ENCODE measurements around the gene ATRNL1.
A peak's percentile ranks its signal among the peaks of the same experiment; 100 is the strongest.

The ATRNL1 gene

DNA sequence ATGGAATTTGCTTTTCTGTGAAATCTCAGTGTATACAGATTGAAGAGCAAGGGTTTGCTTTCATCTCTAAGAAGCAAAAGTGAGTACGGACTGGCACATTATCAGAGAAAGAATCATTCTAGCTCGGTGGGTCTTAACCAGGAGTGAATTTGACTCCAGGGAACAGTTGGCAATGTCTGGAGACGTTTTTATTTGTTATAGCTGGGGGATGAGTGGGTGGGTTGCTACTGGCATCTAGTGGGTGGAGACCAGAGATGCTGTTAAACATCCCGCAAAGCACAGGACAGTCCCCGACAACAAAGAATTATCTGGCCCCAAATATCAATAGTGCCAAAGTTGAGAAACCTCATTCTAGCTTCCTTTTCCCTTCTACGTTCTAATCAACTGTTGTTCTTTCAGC lies 43.8 kb upstream of the ATRNL1 start:
- H3K4me3 ChIP-seq (ENCODE audit: low read length), result no peak overlapping the region
- no peak for DNase-seq (ENCODE audit: low read depth)
- TF ChIP-seq, protein P1, sequence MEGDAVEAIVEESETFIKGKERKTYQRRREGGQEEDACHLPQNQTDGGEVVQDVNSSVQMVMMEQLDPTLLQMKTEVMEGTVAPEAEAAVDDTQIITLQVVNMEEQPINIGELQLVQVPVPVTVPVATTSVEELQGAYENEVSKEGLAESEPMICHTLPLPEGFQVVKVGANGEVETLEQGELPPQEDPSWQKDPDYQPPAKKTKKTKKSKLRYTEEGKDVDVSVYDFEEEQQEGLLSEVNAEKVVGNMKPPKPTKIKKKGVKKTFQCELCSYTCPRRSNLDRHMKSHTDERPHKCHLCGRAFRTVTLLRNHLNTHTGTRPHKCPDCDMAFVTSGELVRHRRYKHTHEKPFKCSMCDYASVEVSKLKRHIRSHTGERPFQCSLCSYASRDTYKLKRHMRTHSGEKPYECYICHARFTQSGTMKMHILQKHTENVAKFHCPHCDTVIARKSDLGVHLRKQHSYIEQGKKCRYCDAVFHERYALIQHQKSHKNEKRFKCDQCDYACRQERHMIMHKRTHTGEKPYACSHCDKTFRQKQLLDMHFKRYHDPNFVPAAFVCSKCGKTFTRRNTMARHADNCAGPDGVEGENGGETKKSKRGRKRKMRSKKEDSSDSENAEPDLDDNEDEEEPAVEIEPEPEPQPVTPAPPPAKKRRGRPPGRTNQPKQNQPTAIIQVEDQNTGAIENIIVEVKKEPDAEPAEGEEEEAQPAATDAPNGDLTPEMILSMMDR (conservative IDR thresholded peaks at IDR 0.05; ENCODE audit: low read length), result no peak

DNA sequence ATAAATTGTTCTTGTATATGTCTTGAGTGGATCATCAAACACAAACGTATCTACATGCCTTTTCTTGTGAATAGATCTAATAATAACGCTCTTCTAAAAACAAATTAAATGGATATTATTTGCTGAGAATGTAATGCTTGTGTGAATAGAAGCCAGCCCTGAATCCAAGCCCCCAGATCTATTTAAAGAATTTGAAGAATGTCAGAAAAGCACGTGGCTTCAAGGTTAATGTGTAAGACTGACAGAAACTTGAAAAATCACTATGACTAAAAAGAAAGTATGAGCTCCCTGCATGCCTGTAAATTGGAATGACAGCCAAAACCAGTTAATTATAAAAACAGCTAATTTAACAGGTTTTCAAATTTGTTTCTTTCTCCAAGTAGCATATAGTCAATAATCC lies 43.2 kb upstream of the ATRNL1 start:
- TF ChIP-seq, protein P1 (conservative IDR thresholded peaks at IDR 0.05; ENCODE audit: low read length), result no peak
- H3K4me3 ChIP-seq (ENCODE audit: low read length), result no peak overlapping the region
- peak; percentile 26 for DNase-seq (ENCODE audit: low read depth)

DNA sequence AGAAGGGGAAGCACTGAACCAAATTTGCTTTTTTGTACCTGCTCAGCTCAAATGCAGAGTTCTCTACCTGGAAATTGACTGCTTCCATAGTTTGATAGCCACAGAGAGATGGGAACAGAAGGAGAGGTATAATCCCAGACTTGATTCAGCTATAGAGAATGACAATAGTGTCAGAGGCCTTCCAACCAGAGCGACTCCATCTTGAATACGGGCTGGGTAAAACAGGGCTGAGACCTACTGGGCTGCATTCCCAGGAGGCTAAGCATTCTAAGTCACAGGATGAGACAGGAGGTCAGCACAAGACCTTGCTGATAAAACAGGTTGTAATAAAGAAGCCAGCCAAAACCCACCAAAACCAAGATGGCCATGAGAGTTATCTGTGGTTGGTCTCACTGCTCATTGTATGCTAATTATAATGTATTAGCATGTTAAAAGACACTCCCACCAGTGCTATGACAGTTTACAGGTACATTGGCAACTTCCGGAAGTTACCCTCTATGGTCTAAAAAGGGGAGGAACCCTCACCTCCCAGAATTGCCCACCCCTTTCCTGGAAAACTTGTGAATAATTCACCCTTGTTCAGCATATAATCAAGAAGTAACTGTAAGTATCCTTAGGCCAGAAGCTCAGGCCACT lies 42.7 kb upstream of the ATRNL1 start:
- H3K4me3 ChIP-seq (ENCODE audit: low read length), result no peak overlapping the region
- DNase-seq (ENCODE audit: low read depth), result no peak
- TF ChIP-seq, protein P1 (conservative IDR thresholded peaks at IDR 0.05; ENCODE audit: low read length), result no peak

DNA sequence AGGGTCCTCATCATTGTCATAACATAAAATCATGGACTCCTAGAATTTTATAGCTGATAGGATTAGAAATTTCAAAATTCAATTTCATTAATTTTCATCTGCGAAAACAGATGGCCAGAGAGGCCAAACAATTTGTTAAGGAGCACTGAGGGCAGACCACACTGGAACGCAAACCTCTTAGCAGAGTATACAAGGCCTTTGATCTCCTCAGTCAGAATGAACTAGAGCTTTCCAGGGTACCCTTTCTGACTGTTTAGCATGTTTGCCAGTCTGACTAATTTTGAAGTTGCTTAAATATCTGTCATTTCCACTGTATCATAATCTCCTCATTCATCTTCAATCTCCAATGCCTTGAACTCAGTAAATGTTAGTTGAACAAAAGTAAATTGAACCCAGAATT lies 41.9 kb upstream of the ATRNL1 start:
- no peak for DNase-seq (ENCODE audit: low read depth)
- TF ChIP-seq, protein P1 (conservative IDR thresholded peaks at IDR 0.05; ENCODE audit: low read length), result no peak
- no peak overlapping the region for H3K4me3 ChIP-seq (ENCODE audit: low read length)

DNA sequence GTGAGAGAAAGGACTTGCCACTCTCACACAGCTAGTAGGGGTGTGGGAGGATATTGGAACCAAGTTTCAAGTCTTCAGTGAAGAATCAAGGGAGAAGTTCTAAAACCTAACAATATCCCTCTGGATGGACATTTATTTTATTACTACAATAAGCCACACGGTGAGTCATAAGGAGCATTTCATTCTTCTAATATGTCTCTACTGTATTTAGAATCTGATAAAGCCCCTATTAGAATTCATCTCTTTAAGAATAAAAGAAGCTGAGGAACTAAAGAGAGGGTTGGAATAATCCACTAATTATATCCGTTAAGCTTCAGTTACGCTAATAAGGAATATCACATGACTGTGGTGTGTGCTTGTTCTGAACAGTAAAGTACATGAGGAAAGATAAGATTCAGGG lies 40.9 kb upstream of the ATRNL1 start:
- no peak overlapping the region for H3K4me3 ChIP-seq (ENCODE audit: low read length)

DNA sequence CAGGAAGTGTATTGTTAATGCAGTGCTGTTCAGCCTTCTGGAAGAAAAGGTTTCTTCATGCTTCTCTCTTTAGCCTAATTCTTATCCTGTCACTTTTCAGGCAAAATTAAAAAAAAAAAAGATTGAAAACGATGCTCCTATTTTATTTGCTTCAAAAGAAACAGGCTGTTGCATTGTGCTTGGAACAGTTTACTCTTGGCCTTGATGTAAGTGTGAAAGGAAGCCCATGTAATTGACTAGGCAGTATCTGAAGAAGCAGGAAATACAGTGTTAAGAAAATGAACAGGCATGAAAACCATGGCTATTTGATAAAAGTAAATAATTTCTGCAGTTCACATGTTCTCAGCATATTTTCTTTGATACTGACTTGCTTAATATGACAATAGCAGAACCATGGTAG lies 40.4 kb upstream of the ATRNL1 start:
- H3K4me3 ChIP-seq (ENCODE audit: low read length), result no peak overlapping the region
- TF ChIP-seq, protein P1 (conservative IDR thresholded peaks at IDR 0.05; ENCODE audit: low read length), result no peak
- DNase-seq (ENCODE audit: low read depth), result no peak

More for the DNA sequence above, 40.9 kb upstream of the ATRNL1 start:
- DNase-seq (ENCODE audit: low read depth), result no peak
- TF ChIP-seq, protein P1 (conservative IDR thresholded peaks at IDR 0.05; ENCODE audit: low read length), result no peak

DNA sequence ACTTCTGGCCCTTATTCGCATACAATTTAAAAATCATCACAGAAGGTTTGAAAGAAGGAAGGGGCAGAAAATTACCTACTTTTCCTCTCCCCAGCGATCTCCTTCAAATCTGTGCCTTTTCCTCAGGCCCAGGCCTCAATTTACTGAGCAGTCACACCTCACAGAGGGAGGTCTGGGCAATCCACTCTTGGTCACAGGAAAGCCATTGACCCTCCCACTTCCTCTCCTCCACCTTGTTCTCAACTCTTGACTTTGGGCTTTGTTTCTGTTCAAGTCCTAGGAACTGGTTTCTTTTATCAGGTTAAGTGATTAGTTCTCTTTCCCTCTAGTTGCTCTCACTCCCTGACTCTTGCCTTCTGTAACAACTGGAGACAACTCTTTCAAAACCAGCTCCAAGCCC lies 37.0 kb upstream of the ATRNL1 start:
- TF ChIP-seq, protein P1 (conservative IDR thresholded peaks at IDR 0.05; ENCODE audit: low read length), result no peak
- no peak for DNase-seq (ENCODE audit: low read depth)
- no peak overlapping the region for H3K4me3 ChIP-seq (ENCODE audit: low read length)

Data from AG10803 (cell line).